ENCODE data around the gene STC2.

The STC2 gene

DNA sequence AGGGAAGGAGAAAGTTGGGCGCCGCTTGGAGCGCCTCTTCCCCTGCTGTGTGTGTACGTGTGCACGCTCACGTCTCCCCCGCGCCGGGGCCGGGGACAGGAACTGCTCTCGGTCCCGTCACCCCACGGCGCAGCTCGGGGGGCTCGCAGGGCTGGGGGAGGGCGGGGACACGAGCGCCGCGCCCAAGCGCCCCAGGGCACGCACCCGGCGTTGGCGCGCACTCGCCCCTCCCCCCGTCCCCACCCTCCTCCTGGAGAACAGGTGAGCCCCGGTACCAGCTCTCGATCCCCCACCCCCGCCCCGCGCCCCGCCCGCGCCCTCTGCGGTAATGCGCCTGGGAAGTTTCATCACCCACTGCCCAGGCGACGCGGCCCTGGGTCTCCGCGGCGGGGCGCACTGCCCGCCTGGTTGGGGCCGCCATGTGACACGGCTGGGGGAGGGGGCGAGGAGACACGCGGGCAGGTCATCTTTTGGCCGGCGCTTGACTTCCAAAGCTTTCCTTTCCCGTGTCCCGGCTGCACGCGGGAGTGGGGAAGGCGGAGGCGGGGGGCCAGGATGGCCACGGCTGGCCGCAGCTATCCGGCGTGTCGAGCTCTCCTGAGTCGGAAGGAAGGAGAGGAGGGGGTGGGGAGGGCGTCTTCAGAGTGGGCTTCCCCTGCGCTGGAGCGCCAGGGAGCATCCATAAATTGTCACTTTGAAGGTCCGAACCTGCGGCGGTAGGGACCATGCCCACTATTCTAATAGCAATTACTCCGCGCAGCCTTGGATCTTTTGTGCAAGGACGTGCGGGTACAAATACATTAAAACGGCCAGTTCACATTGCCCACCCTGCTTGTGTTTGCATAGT, 1.5 kb upstream of the STC2 start:
- no peak for DNase-seq (ENCODE audit: low spot score)

DNA sequence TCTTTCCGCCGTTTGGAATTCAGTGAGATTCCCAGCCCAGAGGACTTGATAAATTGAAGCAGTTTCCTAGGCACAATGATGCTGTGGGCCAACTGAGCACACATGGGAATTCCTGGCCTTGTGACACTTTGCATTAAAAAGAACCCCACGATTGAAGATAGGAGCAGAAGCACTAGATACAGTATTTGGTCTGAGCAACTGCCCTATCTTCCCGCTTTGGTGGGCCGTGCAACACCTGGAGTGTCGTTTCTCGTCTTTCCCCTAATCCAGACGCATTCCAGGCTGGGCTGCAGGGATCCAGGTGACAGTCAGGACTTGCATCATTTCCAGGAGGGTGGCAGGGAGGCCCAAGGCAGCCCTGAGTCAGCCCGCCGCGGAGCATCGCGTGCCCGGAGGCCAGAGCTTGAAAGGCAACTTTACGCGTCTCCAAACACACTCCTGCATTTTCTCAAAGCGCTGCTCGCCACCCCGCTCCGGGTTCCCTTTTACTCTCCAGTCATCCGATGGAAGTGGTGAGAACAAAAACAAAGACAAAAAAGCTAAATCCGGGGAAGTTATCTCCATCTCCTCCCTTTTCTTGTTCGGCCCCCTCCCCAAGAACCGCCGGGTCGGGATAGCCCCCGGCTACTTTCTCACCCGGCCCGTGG, 753 bp upstream of the STC2 start:
- DNase-seq (ENCODE audit: low spot score), result no peak

GRCh38 chr5:173327084-173327947, 898 bp downstream of the STC2 start:
- no peak for DNase-seq (ENCODE audit: low spot score)

GRCh38 chr5:173326501-173326960, 1.7 kb downstream of the STC2 start:
- DNase-seq (ENCODE audit: low spot score), result no peak

DNA sequence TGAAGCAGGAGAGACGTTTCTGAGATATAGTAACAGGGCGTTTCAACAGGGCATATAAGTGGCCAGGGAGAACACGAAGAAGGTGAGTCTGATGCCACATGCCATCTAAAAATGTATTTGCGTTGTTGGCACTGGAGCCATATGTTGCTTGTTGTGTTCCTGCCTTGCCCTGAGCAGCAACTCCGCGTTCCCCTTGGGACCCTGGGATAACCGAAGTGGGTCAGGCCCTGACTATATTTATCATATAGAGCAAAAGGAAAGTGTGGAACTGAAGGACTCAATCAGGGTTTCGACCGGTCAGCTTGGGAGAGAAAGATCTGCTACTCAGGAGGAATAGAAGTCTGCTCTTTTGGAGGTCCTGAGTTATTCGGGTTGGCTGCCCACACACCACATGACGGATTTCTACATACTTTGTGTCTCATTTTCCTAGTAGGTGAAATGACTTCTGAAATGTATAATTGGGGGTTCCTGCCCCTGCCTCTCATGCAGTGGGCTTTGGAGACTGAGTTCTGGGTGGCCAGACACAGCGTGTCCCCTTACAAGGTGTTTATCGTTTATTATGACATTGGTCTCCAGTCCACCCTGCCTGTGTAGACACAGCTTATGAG, 3.0 kb downstream of the STC2 start:
- no peak for DNase-seq (ENCODE audit: low spot score)

DNA sequence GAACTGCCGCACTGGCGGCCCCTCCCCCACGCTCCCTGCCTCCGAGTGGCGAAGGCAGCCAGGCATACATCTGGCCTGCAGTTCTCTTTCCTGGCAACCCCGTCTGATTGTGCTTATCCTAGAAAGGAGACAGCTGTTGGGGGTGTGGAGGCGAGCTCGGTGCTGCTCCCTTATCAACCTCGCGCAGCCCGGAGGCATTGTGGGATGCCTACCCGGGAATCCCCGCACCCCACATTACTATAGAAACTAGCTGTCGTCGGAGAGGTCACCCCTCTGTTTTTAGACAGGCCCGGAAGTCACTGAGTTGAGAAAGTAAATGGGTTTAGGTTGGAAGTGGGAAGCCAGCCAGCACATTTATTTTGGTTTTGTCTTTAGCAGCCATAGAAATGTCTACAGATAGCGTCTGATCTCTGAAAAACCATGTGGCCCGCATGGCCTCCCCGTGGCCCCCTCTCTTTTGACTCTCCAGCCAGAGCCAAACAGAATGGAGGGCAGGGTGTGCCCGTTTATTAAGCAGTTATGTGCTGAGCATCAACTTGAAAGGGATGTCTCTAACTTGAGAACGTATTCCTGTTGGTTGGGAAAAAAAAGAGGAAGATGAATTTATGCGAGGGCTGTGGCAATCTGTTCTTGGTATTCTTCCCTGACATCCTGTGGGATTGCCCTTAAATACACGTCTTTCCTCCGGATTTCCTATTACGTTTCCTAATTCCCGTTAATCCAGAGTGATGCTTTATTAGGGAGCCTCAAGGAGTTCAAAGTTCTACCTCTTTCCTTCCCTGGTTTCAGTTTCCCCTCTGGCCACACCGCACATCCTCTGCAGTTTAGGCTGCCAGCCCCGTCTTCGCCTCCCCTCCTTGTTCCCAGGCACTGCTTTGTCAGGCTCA, 3.9 kb downstream of the STC2 start:
- DNase-seq (ENCODE audit: low spot score), result peak; percentile 85

DNA sequence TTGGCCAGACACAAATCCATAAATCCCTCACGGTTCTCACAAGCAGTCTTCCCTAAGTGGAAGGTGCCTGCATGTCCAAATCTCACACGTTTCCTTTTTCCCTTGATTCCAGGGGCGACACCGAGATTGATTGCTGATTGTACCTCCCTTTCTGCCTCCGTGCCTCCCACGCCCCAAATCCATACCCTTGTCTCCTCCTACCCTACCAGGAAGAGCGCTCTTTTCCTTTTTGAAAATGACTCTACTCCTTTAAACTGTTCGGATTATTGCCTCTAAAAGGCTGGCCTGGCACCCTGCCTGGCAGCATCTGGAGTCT, 4.5 kb downstream of the STC2 start:
- no peak for DNase-seq (ENCODE audit: low spot score)

- DNase-seq (ENCODE audit: low spot score), result no peak
These were observed 5.0 kb downstream of the STC2 start for GRCh38 chr5:173323106-173323798.

DNA sequence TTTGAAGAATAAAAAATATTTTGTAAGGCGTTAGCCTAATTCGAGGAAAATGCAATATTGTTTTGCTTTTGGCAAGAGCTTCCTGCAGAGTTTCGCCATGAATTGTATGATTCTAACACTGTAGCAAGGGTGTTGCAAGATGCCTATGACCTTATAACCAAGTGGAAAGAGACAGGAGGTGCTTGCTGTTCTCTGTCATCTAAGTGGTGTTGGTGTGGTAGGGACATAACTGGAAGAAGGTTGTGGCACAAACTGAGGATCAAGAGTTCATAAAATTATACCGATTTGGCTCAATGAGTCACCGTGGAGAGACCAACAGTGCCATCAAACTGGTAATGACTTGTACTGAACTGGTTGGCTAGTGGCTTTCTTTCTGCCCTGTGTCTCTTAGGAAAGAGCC, 6.3 kb downstream of the STC2 start:
- no peak for DNase-seq (ENCODE audit: low spot score)

- DNase-seq (ENCODE audit: low spot score), result no peak
These were observed 8.0 kb downstream of the STC2 start for GRCh38 chr5:173320259-173320658.

DNA sequence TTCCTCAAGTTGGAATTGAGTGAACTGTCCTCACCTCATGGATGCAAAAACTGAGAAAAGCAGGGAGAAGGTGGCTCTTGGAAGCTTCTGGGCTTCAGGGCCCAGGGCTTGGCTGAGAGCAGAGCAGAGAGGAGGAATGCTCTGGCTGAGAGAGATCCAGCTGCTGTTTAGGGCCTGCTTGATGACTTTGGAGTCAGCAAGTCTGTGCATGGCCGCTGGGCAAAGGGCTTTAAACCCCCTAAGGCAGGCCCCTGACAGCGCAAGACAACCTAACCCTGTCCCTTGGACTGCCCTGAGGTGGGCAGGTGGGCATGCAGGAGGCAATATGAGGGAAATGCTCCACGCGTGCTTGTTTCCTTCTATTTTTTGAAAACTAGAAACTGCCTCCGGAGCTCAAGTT, 8.6 kb downstream of the STC2 start:
- no peak for DNase-seq (ENCODE audit: low spot score)

DNA sequence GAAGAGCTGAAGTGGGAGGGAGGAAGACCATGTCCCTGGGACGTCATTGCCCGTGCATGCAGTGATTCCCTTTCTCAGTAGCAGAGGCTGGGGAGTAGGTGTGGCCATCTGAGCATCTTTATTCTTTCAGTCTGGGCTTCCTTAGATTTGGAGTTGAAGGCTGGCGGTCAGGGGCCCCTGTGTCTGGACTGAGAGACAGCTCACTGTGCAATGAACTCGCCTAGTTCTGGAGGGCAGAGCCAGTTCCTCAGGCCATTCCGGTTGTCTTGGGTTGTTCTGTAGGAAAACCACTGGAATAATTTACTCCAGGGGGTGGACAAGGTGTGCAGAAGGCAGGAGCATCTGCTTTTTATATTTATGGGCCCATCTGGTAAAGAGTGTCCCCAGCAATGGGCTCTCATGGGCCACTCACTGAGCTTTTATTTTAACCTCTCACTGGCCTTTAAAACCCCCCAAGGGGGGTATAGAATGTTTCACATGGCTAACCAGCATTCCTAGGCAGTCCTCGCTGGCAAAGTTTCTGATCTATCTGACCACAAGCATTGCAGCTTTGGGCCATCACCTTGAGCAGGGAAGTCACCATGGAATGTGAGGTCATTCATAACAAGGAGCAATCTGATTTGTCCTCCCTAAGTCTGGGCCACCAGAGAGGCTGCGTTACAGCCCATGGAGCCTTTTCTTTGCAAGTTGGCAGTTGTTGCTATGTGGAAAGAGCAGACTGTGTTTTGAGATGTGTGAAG, 9.2 kb downstream of the STC2 start:
- DNase-seq (ENCODE audit: low spot score), result no peak

GRCh38 chr5:173318330-173318729, 9.9 kb downstream of the STC2 start:
- no peak for DNase-seq (ENCODE audit: low spot score)

DNA sequence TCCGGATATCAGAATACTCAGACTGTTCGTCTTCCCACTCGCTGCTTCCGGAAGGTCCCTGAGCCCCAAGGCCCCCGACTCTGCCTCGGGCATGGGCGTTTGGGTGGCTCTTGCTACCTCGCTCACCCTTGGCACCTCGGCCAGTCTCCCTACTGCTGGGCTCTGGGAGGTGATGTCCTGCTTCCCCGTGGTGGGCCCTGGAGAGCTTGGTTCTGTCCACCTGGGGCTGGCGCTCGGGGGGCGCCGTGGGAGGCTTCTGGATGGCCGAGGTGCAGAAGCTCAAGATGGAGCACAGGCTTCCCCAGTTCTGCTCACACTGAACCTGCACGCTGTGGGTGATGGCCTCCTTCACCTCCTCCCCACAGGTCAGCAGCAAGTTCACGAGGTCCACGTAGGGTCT, 10.4 kb downstream of the STC2 start:
- no peak for DNase-seq (ENCODE audit: low spot score)

DNA sequence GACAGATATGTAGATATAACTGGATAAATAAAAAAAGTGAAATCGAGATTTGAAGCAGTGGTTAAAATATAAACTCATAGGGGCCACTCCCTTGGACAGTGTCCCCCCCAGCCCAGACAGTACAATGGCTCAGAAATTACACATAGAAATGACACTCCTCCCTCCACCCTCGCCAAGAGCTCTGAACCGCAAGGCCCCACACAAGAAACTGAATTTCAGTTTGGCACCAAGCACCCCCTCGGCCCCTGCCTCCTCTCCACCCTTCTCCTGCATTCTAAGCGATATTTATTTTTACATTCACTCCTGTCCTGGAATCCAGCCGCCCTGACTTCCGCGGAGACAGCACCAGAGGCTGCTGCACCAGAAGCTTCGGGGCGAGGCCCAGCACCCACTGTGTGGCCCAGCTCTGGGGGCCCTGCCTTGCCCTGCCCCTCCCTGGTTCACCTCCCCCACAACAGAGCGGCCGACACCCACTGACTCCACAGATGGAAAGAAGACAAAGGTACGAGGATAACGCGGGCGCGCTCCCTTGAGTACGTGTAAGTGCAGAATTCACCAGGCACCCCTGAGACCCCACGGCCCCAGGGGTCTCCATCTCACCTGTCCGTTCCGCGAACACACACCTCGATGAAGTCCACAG, 11.0 kb downstream of the STC2 start:
- DNase-seq (ENCODE audit: low spot score), result no peak

- no peak for DNase-seq (ENCODE audit: low spot score)
These were observed 11.7 kb downstream of the STC2 start for GRCh38 chr5:173316339-173317020.

DNA sequence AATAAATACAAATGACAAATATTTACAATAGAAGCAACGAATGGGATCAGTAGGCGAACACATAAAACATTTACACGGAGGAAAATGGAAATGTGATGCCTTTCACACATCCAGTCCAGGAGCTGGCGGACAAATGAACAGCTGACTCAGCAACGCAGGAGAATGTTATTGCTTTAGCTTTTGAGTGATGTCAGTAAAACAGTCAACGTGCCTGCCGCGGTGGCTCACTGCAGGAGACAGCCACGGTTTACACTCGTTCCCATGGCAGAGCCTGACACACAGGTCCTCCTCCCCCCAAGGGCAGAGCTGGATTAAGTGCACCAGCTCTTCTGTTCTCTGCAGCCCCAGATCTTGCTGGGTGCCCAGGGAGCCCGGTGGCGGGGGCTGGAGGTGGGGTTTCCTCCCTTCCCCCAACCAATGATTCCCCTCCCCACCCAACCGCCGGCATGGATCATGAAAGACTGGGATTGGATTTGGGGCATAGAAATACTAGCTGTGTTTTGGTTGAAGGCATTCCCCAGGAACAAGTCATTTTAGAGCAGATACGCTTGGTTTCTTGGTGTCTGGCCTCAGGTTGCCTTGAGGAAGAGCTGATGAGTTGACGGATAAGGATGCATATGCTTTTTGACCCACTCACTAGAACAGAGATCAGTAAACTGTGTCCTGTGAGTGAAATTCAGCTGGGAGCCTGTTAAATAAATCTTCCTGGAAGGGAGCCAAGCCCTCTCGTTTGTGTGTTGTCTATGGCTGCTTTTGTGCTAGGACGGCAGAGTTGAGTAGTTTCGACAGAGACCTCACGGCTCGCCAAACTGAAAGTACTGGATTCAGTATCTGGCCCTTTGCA, 12.5 kb downstream of the STC2 start:
- peak; percentile 76 for DNase-seq (ENCODE audit: low spot score)
